Keratinocyte (primary cell): ENCODE results near the gene TSPEAR. TPM values are rescaled to one million over a fixed set of nuclear protein-coding genes. Genes with fewer than 3 reads are reported as not detected.

Experiments used
- DNase-seq: peaks from one replicate; pipeline ENCODE4 v3.0.0-alpha.2; 2011; ENCODE audit warnings: low read depth, missing footprints, low spot score
- FAIRE-seq: peaks from 2 replicates; lab custom pipeline; 2011; peaks lifted over from hg19 to GRCh38; lab: Jason Lieb, UNC
- H2AFZ ChIP-seq: 2 replicates; pipeline ENCODE4 v1.6.0; 2012; ENCODE audit warnings: low read length, control low read depth, inconsistent platforms; ENCODE audit not compliant: control insufficient read depth
- H3K27ac ChIP-seq: 2 replicates; pipeline ENCODE4 v1.5.1; 2011; ENCODE audit warnings: low read length; ENCODE audit not compliant: control insufficient read depth, insufficient read depth
- H3K27me3 ChIP-seq: 3 replicates; pipeline ENCODE4 v1.6.0; 2011; ENCODE audit warnings: low read length; ENCODE audit not compliant: control insufficient read depth, insufficient read depth; ENCODE audit errors: extremely low read depth
- H3K36me3 ChIP-seq, 2 experiments: 2 replicates in 1 of 2; 3 replicates in 1 of 2; pipeline ENCODE4 v1.5.1; 2011; ENCODE audit warnings: low read length in 2 of 2, mild to moderate bottlenecking in 1 of 2; ENCODE audit not compliant: control insufficient read depth in 2 of 2, insufficient read depth in 2 of 2; ENCODE audit errors: extremely low read depth in 1 of 2
- H3K4me1 ChIP-seq: 3 replicates; pipeline ENCODE4 v1.5.1; 2011; ENCODE audit warnings: low read length; ENCODE audit not compliant: control insufficient read depth, insufficient read depth; ENCODE audit errors: extremely low read depth
- H3K4me2 ChIP-seq: 3 replicates; pipeline ENCODE4 v1.6.0; 2011; ENCODE audit warnings: low read depth, low read length; ENCODE audit not compliant: control insufficient read depth, insufficient read depth; ENCODE audit errors: extremely low read depth
- H3K4me3 ChIP-seq, 3 experiments: fragments of 200-600 bp in 1 of 3; sonication (generic) in 1 of 3; 2 replicates in 2 of 3; 3 replicates in 1 of 3; pipeline ENCODE4 v1.5.1; 2011 to 2016; ENCODE audit warnings: low read length in 3 of 3, mild to moderate bottlenecking in 3 of 3, control low read depth in 2 of 3, inconsistent platforms in 1 of 3, low read depth in 1 of 3, mixed read lengths in 1 of 3, mixed run types in 1 of 3, moderate library complexity in 1 of 3; ENCODE audit not compliant: control insufficient read depth in 2 of 3, insufficient read depth in 2 of 3; ENCODE audit errors: extremely low read depth in 1 of 3
- H3K79me2 ChIP-seq: 2 replicates; pipeline ENCODE4 v1.6.0; 2012; ENCODE audit warnings: low read length; ENCODE audit not compliant: control insufficient read depth, insufficient read depth
- H3K9ac ChIP-seq: 3 replicates; pipeline ENCODE4 v1.6.0; 2011; ENCODE audit warnings: low read length; ENCODE audit not compliant: control insufficient read depth, insufficient read depth; ENCODE audit errors: extremely low read depth
- H3K9me1 ChIP-seq: 3 replicates; pipeline ENCODE4 v1.6.0; 2011; ENCODE audit warnings: low read length; ENCODE audit not compliant: control insufficient read depth, insufficient read depth; ENCODE audit errors: extremely low read depth
- H3K9me3 ChIP-seq: 2 replicates; pipeline ENCODE4 v1.5.1; 2012; ENCODE audit warnings: low read depth, low read length; ENCODE audit not compliant: control insufficient read depth
- H4K20me1 ChIP-seq: 3 replicates; pipeline ENCODE4 v1.6.0; 2011; ENCODE audit warnings: low read length; ENCODE audit not compliant: control insufficient read depth, insufficient read depth; ENCODE audit errors: extremely low read depth
- EZH2 ChIP-seq: IDR thresholded peaks from one replicate; pipeline ENCODE4 v1.6.1; 2012; ENCODE audit warnings: inconsistent platforms, mild to moderate bottlenecking, low read length, moderate library complexity
- dilution Hi-C: fragments of 300-500 bp; cut with MboI; formaldehyde crosslinking; loops from one replicate; pipeline ENCODE4 v1.7.0; 2020; ENCODE audit warnings: low sequenced_read_pairs; ENCODE audit not compliant: extremely low pct_ligation_motif_present
- polyA plus RNA-seq, 5 experiments: library from polyadenylated mRNA; depleted of rRNA in 3 of 5; stranded (reverse) in 3 of 5; stranded (forward) in 1 of 5; unstranded in 1 of 5; fragments of >200 nt; gene quantifications; 1 replicate in 1 of 5; 2 replicates in 3 of 5; 3 replicates in 1 of 5; pipeline versions ENCODE4 v1.2.1 to v1.2.3, GENCODE V29; 2011 to 2012; ENCODE audit warnings: missing spikeins in 2 of 5, low read depth in 1 of 5, low replicate concordance in 1 of 5
- TF ChIP-seq, protein P1 (sequence below), 3 experiments: IDR thresholded peaks in 1 of 3; conservative IDR thresholded peaks in 1 of 3; optimal IDR thresholded peaks in 1 of 3; 2 replicates in 2 of 3; 3 replicates in 1 of 3; pipeline versions ENCODE3 to v1.5.1; 2011; ENCODE audit warnings: low read length in 3 of 3, mild to moderate bottlenecking in 3 of 3, moderate library complexity in 2 of 3, control low read depth in 1 of 3, inconsistent platforms in 1 of 3; ENCODE audit not compliant: insufficient read depth in 2 of 3; ENCODE audit errors: extremely low read depth in 1 of 3

TSPEAR gene
- polyA plus RNA-seq, 1 donor (not counting 4 experiments of a cell fraction or from before 2014, with no cell fraction given): 0.12 TPM

DNA sequence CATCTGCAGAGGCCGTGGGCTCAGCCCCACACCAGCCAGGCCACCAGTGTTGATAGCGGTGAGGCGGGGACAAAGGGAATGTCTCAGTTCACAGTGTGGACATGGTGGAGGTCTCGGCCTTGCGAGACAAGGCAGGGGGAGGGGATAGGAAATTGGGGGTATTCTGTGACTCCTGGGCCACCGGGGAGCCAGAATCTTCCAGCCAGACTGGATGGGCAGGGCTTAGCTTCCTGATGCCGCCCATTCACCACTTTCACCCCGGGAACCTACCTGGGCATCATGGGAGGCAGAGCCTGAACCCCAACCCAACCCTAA is 251.0 kb downstream of the TSPEAR start:
- Histone ChIP-seq H2AFZ (no peak overlapping the region), H3K4me1 (no peaks in the 10 kb centered on the region), H3K79me2 (no peaks in the 10 kb centered on the region), H3K9ac (no peak overlapping the region), H3K9me1 (no peaks in the 10 kb centered on the region), H3K27ac (no peak overlapping the region), H3K27me3 (no peaks in the 10 kb centered on the region), H3K9me3 (no peaks in the 10 kb centered on the region), H3K4me3 (no peak overlapping the region), H3K4me2 (no peak overlapping the region), H4K20me1 (no peaks in the 10 kb centered on the region), H3K36me3 (no peaks in the 10 kb centered on the region)
- DNase-seq: no peak
- dilution Hi-C loops: no loop called here
- FAIRE-seq: no peak
- TF ChIP-seq EZH2: no peak
- TF ChIP-seq, protein P1, sequence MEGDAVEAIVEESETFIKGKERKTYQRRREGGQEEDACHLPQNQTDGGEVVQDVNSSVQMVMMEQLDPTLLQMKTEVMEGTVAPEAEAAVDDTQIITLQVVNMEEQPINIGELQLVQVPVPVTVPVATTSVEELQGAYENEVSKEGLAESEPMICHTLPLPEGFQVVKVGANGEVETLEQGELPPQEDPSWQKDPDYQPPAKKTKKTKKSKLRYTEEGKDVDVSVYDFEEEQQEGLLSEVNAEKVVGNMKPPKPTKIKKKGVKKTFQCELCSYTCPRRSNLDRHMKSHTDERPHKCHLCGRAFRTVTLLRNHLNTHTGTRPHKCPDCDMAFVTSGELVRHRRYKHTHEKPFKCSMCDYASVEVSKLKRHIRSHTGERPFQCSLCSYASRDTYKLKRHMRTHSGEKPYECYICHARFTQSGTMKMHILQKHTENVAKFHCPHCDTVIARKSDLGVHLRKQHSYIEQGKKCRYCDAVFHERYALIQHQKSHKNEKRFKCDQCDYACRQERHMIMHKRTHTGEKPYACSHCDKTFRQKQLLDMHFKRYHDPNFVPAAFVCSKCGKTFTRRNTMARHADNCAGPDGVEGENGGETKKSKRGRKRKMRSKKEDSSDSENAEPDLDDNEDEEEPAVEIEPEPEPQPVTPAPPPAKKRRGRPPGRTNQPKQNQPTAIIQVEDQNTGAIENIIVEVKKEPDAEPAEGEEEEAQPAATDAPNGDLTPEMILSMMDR (optimal IDR thresholded peaks at IDR 0.05 in 1 of 3, IDR thresholded peaks at IDR 0.05 in 1 of 3, conservative IDR thresholded peaks at IDR 0.05 in 1 of 3; ENCODE audit: extremely low read depth in 1 of 3, insufficient read depth in 2 of 3, low read length in 3 of 3): no peak

DNA sequence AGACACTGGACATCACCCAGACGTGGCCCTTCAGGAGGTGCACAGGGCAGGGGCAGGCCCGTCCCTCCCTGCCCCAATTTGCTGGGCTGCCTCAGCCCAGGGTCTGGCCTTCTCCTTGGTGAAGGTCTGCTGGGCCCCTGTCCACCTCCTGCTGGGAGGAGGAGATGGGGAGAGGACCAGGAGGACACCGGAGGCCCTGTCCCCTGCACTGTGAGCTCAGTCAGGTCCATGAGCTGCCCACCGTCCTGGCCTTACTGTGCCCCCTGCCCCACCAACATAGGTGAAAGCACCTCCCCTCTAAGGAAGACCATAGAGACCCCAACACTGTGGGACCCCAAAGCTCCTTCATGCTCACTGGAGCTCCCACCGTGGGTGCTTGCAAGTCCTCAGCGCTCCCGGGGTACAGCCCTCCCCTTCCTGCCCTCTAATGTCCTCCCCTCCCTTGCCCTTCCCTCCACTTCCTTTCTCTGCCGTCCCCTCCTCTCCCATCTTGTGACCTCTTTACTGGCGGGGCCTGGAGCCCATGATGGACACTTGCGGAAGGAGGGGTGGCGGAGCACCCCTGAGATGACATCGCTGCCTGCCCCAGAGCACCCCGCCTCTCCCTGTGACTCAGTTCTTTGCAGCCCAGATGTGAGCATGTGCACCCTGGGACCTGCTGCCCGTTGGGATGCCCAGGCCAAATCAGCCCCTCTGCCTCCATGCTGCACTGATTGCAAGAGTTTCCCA is 251.5 kb downstream of the TSPEAR start:
- no peaks in the 10 kb centered on the region for H3K27me3 ChIP-seq
- H3K27ac ChIP-seq: no peak overlapping the region
- no peaks in the 10 kb centered on the region for H3K9me3 ChIP-seq
- no peaks in the 10 kb centered on the region for H3K4me1 ChIP-seq
- H3K9ac ChIP-seq: no peak overlapping the region
- no peaks in the 10 kb centered on the region for H3K36me3 ChIP-seq
- H3K79me2 ChIP-seq: no peaks in the 10 kb centered on the region
- no peak overlapping the region for H2AFZ ChIP-seq
- H4K20me1 ChIP-seq: no peaks in the 10 kb centered on the region
- no peaks in the 10 kb centered on the region for H3K9me1 ChIP-seq
- no peak overlapping the region for H3K4me2 ChIP-seq
- no peak overlapping the region for H3K4me3 ChIP-seq
- no peak for FAIRE-seq
- DNase-seq: no peak
- dilution Hi-C loops: no loop called here
- no peak for TF ChIP-seq EZH2
- TF ChIP-seq, protein P1 (optimal IDR thresholded peaks at IDR 0.05 in 1 of 3, IDR thresholded peaks at IDR 0.05 in 1 of 3, conservative IDR thresholded peaks at IDR 0.05 in 1 of 3; ENCODE audit: extremely low read depth in 1 of 3, insufficient read depth in 2 of 3, low read length in 3 of 3): no peak
